H1 (cell line): Measurements from ENCODE around the gene COTL1. TPM values are rescaled to one million over a fixed set of nuclear protein-coding genes. Genes with fewer than 3 reads are reported as not detected.

ENCODE experiments used
- CTCF ChIA-PET: fragments of 300-600 bp; sonication (Branson Sonifier 250); formaldehyde crosslinking; loops from one replicate; lab custom pipeline; 2021; ENCODE audit not compliant: partially characterized antibody; lab: Charles Lee
- POLR2A ChIA-PET: fragments of 300-600 bp; sonication (Branson Sonifier 250); formaldehyde crosslinking; loops from one replicate; lab custom pipeline; 2021; ENCODE audit warnings: inconsistent platforms; ENCODE audit not compliant: partially characterized antibody; lab: Charles Lee
- DNase-seq, 2 experiments: peaks; one replicate each; pipeline versions ENCODE4 v3.0.0 to v3.0.0-alpha.2; 2010 to 2022; ENCODE audit warnings: low spot score in 2 of 2, low read depth in 1 of 2, mixed read lengths in 1 of 2
- FAIRE-seq: peaks from 2 replicates; lab custom pipeline; 2011; peaks lifted over from hg19 to GRCh38; lab: Jason Lieb, UNC
- H2AFZ ChIP-seq: 2 replicates; pipeline ENCODE4 v1.8.1; 2012; ENCODE audit warnings: low read length, inconsistent platforms
- H2AK5ac ChIP-seq: 2 replicates; pipeline ENCODE4 v1.6.1; 2013; ENCODE audit warnings: low read depth, low read length
- H2BK120ac ChIP-seq: replicated peaks from 2 replicates; pipeline ENCODE3; 2013; ENCODE audit warnings: low read depth, low read length, inconsistent platforms
- H2BK12ac ChIP-seq: 2 replicates; pipeline ENCODE4 v1.6.1; 2013; ENCODE audit warnings: low read depth, low read length
- H2BK15ac ChIP-seq: 2 replicates; pipeline ENCODE4 v1.6.1; 2013; ENCODE audit warnings: low read length
- H2BK20ac ChIP-seq: 2 replicates; pipeline ENCODE4 v1.6.1; 2013; ENCODE audit warnings: low read length
- H2BK5ac ChIP-seq: 2 replicates; pipeline ENCODE4 v1.6.1; 2013; ENCODE audit warnings: low read depth, low read length
- H3K14ac ChIP-seq: 2 replicates; pipeline ENCODE4 v1.6.1; 2013; ENCODE audit warnings: inconsistent platforms; ENCODE audit not compliant: insufficient read length
- H3K18ac ChIP-seq: 2 replicates; pipeline ENCODE4 v1.6.1; 2013; ENCODE audit warnings: low read length; ENCODE audit errors: extremely low read depth
- H3K23ac ChIP-seq: 2 replicates; pipeline ENCODE4 v1.6.1; 2013; ENCODE audit warnings: inconsistent platforms; ENCODE audit not compliant: insufficient read length
- H3K23me2 ChIP-seq: 2 replicates; pipeline ENCODE4 v1.6.1; 2013; ENCODE audit warnings: low read depth, low read length
- H3K27ac ChIP-seq: 2 replicates; pipeline ENCODE4 v1.6.1; 2011; ENCODE audit warnings: low read depth, low read length, inconsistent platforms
- H3K27me3 ChIP-seq, 4 experiments: replicated peaks in 1 of 4; 1 replicate in 1 of 4; 2 replicates in 3 of 4; pipeline versions ENCODE4 v1.6.1 to v1.8.1; 2011 to 2013; ENCODE audit warnings: low read length in 3 of 4, mild to moderate bottlenecking in 3 of 4, inconsistent platforms in 2 of 4, mixed read lengths in 2 of 4, moderate library complexity in 1 of 4; ENCODE audit not compliant: control insufficient read depth in 3 of 4, insufficient read depth in 3 of 4; ENCODE audit errors: extremely low read depth in 1 of 4
- H3K36me3 ChIP-seq, 4 experiments: 2 replicates each; pipeline versions ENCODE4 v1.6.1 to v1.8.1; 2011 to 2013; ENCODE audit warnings: mild to moderate bottlenecking in 4 of 4, low read length in 3 of 4, moderate library complexity in 2 of 4, control low read depth in 1 of 4, inconsistent platforms in 1 of 4; ENCODE audit not compliant: insufficient read depth in 4 of 4, control insufficient read depth in 2 of 4
- H3K4ac ChIP-seq: replicated peaks from 2 replicates; pipeline ENCODE3; 2013; ENCODE audit warnings: low read length, low read depth, mixed read lengths, inconsistent platforms; ENCODE audit not compliant: insufficient read length
- H3K4me1 ChIP-seq, 4 experiments: replicated peaks in 1 of 4; 1 replicate in 1 of 4; 2 replicates in 3 of 4; pipeline versions ENCODE4 v1.6.1 to v1.8.1; 2011 to 2013; ENCODE audit warnings: low read length in 3 of 4, inconsistent platforms in 2 of 4, mixed read lengths in 1 of 4; ENCODE audit not compliant: insufficient read depth in 4 of 4, control insufficient read depth in 3 of 4
- H3K4me2 ChIP-seq, 2 experiments: 2 replicates each; pipeline versions ENCODE4 v1.6.1 to v1.8.1; 2011 to 2013; ENCODE audit warnings: low read depth in 2 of 2, low read length in 2 of 2, control low read depth in 1 of 2, inconsistent platforms in 1 of 2, mild to moderate bottlenecking in 1 of 2; ENCODE audit not compliant: insufficient read depth in 1 of 2
- H3K4me3 ChIP-seq, 4 experiments: fragments of 200-600, 300-600 bp in 1 of 4; sonication (generic), shearing (Covaris generic), sonication (Bioruptor Twin) in 1 of 4; 2 replicates each; pipeline versions ENCODE4 v1.5.1 to v1.8.1; 2011 to 2016; ENCODE audit warnings: low read length in 4 of 4, low read depth in 3 of 4, control low read depth in 2 of 4, inconsistent platforms in 2 of 4, mild to moderate bottlenecking in 2 of 4, mixed read lengths in 1 of 4, moderate library complexity in 1 of 4; ENCODE audit not compliant: insufficient read depth in 2 of 4; ENCODE audit errors: extremely low read depth in 1 of 4
- H3K56ac ChIP-seq: replicated peaks from 2 replicates; pipeline ENCODE3; 2013; ENCODE audit warnings: low read depth, mild to moderate bottlenecking, mixed read lengths, low read length, inconsistent platforms; ENCODE audit not compliant: insufficient read length
- H3K79me1 ChIP-seq: 2 replicates; pipeline ENCODE4 v1.6.1; 2013; ENCODE audit warnings: low read depth, low read length, control low read depth
- H3K79me2 ChIP-seq, 2 experiments: 2 replicates each; pipeline versions ENCODE4 v1.6.1 to v1.8.1; 2012 to 2013; ENCODE audit warnings: low read length in 2 of 2, mild to moderate bottlenecking in 2 of 2, inconsistent platforms in 1 of 2; ENCODE audit not compliant: insufficient read depth in 2 of 2, control insufficient read depth in 1 of 2
- H3K9ac ChIP-seq, 4 experiments: replicated peaks in 1 of 4; 1 replicate in 1 of 4; 2 replicates in 3 of 4; pipeline versions ENCODE4 v1.6.1 to v1.8.1; 2011 to 2013; ENCODE audit warnings: low read depth in 3 of 4, low read length in 3 of 4, control low read depth in 2 of 4, mild to moderate bottlenecking in 2 of 4, moderate library complexity in 2 of 4, inconsistent platforms in 1 of 4; ENCODE audit errors: extremely low read depth in 1 of 4
- H3K9me3 ChIP-seq, 2 experiments: 2 replicates each; pipeline versions ENCODE4 v1.6.1 to v1.8.1; 2012 to 2013; ENCODE audit warnings: mild to moderate bottlenecking in 2 of 2, moderate library complexity in 2 of 2, control low read depth in 1 of 2, inconsistent platforms in 1 of 2, low read depth in 1 of 2, low read length in 1 of 2, mixed read lengths in 1 of 2; ENCODE audit not compliant: insufficient read depth in 2 of 2
- H4K20me1 ChIP-seq, 2 experiments: replicated peaks in 1 of 2; 2 replicates each; pipeline versions ENCODE3 to v1.8.1; 2011 to 2013; ENCODE audit warnings: inconsistent platforms in 2 of 2, low read length in 2 of 2, mild to moderate bottlenecking in 1 of 2; ENCODE audit not compliant: insufficient read depth in 2 of 2, control insufficient read depth in 1 of 2
- H4K5ac ChIP-seq: 2 replicates; pipeline ENCODE4 v1.6.1; 2013; ENCODE audit warnings: low read length, low read depth, mixed read lengths, inconsistent platforms; ENCODE audit not compliant: insufficient read length
- H4K8ac ChIP-seq: 2 replicates; pipeline ENCODE4 v1.8.0; 2013; ENCODE audit warnings: mild to moderate bottlenecking, moderate library complexity, low read length, inconsistent platforms; ENCODE audit not compliant: insufficient read depth; ENCODE audit errors: extremely low read depth
- H4K91ac ChIP-seq: replicated peaks from 2 replicates; pipeline ENCODE3; 2013; ENCODE audit warnings: low read length, mixed read lengths, inconsistent platforms; ENCODE audit not compliant: insufficient read length
- FOSL1 ChIP-seq: IDR thresholded peaks from 2 replicates; pipeline ENCODE4 v1.6.1; 2011; ENCODE audit warnings: mild to moderate bottlenecking, low read depth, low read length, moderate library complexity; ENCODE audit not compliant: insufficient read depth
- SIX5 ChIP-seq: IDR thresholded peaks from 2 replicates; pipeline ENCODE4 v1.6.1; 2011; ENCODE audit warnings: mild to moderate bottlenecking, low read depth, low read length
- WGBS, 2 experiments: shearing (Covaris generic) in 1 of 2; methylation state at CpG; one replicate each; pipeline versions ENCODE4 v1.1.6 to v1.1.7; 2013 to 2015; ENCODE audit warnings: low lambda C conversion rate in 2 of 2, mixed read lengths in 2 of 2, inconsistent platforms in 1 of 2, low coverage in 1 of 2, missing lambda C conversion rate in 1 of 2; ENCODE audit not compliant: insufficient replicate concordance in 2 of 2, insufficient coverage in 1 of 2, insufficient read length in 1 of 2; ENCODE audit errors: extremely low coverage in 1 of 2, missing lambda C conversion rate in 1 of 2; 5-methylcytosine and 5-hydroxymethylcytosine counted together
- polyA plus RNA-seq, 7 experiments: library from polyadenylated mRNA; depleted of rRNA in 3 of 7; stranded (reverse) in 5 of 7; unstranded in 2 of 7; fragments of >200 nt in 5 of 7; fragments of 200-250 nt in 2 of 7; gene quantifications; 1 replicate in 5 of 7; 2 replicates in 1 of 7; 4 replicates in 1 of 7; pipeline versions ENCODE4 v1.2.1 to v1.2.3, GENCODE V29; 2011 to 2013; ENCODE audit warnings: missing spikeins in 2 of 7, mixed read lengths in 2 of 7
- total RNA-seq: library from RNA; stranded (reverse); fragmentation: NEBNext Ultra II Directional; extraction: Animal tissue kit (Norgen Biotek cat#: 25700); gene quantifications from 2 replicates; pipeline ENCODE4 v1.2.1, GENCODE V29; 2021

Gene COTL1
- total and polyA plus RNA-seq, 2 of the 8 experiments (the other 6 are each of a cell fraction or from before 2014, with no cell fraction given), result 59.2 to 183 TPM

DNA sequence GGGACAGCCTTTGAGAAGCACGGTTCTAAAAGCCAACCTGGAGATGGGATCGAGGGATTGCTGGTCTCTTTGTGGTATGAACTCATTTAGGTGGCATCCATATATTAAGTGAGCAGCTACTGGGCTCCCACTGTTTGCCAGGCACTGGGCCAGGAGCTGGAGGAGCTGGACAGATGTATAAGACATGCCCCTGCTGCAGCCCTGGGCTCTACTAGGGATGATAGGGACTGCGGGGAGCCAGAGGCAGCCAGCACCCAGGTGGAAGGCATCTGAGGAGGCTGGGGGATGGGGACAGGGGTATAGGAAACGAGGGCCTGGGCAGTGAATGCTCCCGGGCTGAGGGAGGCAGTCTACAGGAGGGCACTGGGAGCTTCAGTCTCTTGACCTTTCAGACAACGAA is 60.4 kb downstream of the COTL1 start:
- peak overlapping the region; percentile 11; the same call in 1 of the 2 replicates for H3K27ac ChIP-seq
- no peaks in the 10 kb centered on the region for H3K27me3 ChIP-seq
- TF ChIP-seq FOSL1 (no peak), SIX5 (no peak)
- FAIRE-seq (no peak), DNase-seq (peak in 1 of 2 experiments; percentile 57)
- no peak overlapping the region for H3K14ac ChIP-seq
- WGBS, 2 experiments, result 69% methylated on average over 6 of the region's 6 CpGs; no CpG with 5 or more reads in 1 of the 2 experiments
- no peak overlapping the region for H2BK20ac ChIP-seq
- CTCF ChIA-PET, result interaction anchor here (0.6 to 2.5 kb wide), 9 partner anchors 10 to 915 kb away, joined by 3 to 9 read pairs (median 3); no protein-coding TSS in a partner anchor
- H3K79me1 ChIP-seq, result no peaks in the 10 kb centered on the region; the same call in 1 of the 2 replicates
- POLR2A ChIA-PET, result interaction anchor here (0.9 to 2.4 kb wide), 7 partner anchors 10 to 38 kb away, joined by 3 to 8 read pairs (median 4); no protein-coding TSS in a partner anchor
- H4K5ac ChIP-seq, result no peak overlapping the region
- no peak overlapping the region for H4K91ac ChIP-seq
- no peaks in the 10 kb centered on the region for H3K36me3 ChIP-seq
- no peak overlapping the region for H2BK5ac ChIP-seq
- no peak overlapping the region for H3K18ac ChIP-seq
- H3K23me2 ChIP-seq, result no peaks in the 10 kb centered on the region
- no peak overlapping the region for H4K8ac ChIP-seq
- H3K79me2 ChIP-seq, result no peaks in the 10 kb centered on the region
- no peak overlapping the region for H3K23ac ChIP-seq
- H3K4me2 ChIP-seq, result no peak overlapping the region
- peaks cover 11 to 33% (median 21%) of the 10 kb centered on the region in 4 experiments for H3K4me1 ChIP-seq
- H3K9me3 ChIP-seq, result no peaks in the 10 kb centered on the region
- no peak overlapping the region for H2BK15ac ChIP-seq
- 0 out of 2 replicates have a peak overlapping the region, but pooled peaks have one; percentile 40 for H2BK12ac ChIP-seq
- no peak overlapping the region for H2AFZ ChIP-seq
- H2BK120ac ChIP-seq, result no peak overlapping the region
- no peak overlapping the region for H3K4ac ChIP-seq
- no peak overlapping the region for H3K9ac ChIP-seq
- H3K4me3 ChIP-seq, result no peak overlapping the region
- H3K56ac ChIP-seq, result no peak overlapping the region
- no peak overlapping the region for H2AK5ac ChIP-seq
- H4K20me1 ChIP-seq, result no peaks in the 10 kb centered on the region
